ENCODE measurements around the gene OR2Y1. TPM values are rescaled to one million over a fixed set of nuclear protein-coding genes. Genes with fewer than 3 reads are reported as not detected.

Gene OR2Y1
- total and polyA plus RNA-seq, 2 of the 13 experiments (the other 11 are each of a cell fraction or from before 2014, with no cell fraction given), result not detected

DNA sequence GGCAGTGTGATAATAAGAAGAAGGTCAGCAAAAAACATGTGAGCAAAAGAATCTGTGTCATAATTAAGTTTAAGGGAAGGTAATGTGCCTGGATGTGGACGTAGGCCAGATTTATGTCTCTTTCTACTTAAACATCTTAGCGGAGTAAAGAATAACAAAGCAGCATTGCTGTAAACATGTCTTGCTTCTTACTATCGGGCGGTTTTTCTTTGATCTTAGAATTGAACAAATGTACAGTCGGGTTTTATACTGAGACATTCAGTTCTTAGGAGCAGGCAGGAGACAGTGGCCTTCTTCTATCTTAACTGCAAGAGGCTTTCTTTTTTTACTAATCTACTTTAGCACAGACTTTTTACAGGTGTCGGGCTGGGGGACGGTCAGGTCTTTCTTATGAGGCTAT is 50.1 kb downstream of the OR2Y1 start:
- POLR2A ChIA-PET, result no interaction called here
- DNase-seq (ENCODE audit: low spot score) (no peak), ATAC-seq (no peak), FAIRE-seq (no peak)
- CTCF ChIA-PET (ENCODE audit: low intra/inter-chr PET ratio, low total read pairs), result no interaction called here
- no peak overlapping the region for H3K4me3 ChIP-seq (replicated peaks in 1 of 3; ENCODE audit: insufficient read depth in 1 of 3, low read depth in 2 of 3, low read length in 3 of 3)
- no peaks in the 10 kb centered on the region for H3K79me2 ChIP-seq (ENCODE audit: insufficient read depth, low read length)
- in situ Hi-C loops (cut with HindIII; ENCODE audit: extremely low pct_ligation_motif_present, low pct_unique_long_range_greater_than_20kb), result no loop called here
- peaks cover 0 to 20% of the 10 kb centered on the region in 2 experiments; a peak in 4 of 5 replicates for H3K27me3 ChIP-seq (ENCODE audit: control insufficient read depth in 1 of 2, insufficient read depth in 2 of 2, low read length in 2 of 2)
- H4K20me1 ChIP-seq (ENCODE audit: insufficient read depth, low read length), result no peaks in the 10 kb centered on the region
- no peak for TF ChIP-seq KAT2B (IDR thresholded peaks at IDR 0.05; ENCODE audit: borderline replicate concordance, low read depth, low read length)
- TF ChIP-seq SCMH1 (CRISPR knock-in tag; IDR thresholded peaks at IDR 0.05; ENCODE audit: borderline replicate concordance), result no peak
- no peak for TF ChIP-seq ZSCAN30 (CRISPR knock-in tag; IDR thresholded peaks at IDR 0.05)
- TF ChIP-seq ZNF460 (CRISPR knock-in tag; IDR thresholded peaks at IDR 0.05; ENCODE audit: borderline replicate concordance), result no peak
- no peak for TF ChIP-seq CENPX (CRISPR knock-in tag; IDR thresholded peaks at IDR 0.05)
- TF ChIP-seq ZNF629 (CRISPR knock-in tag; conservative IDR thresholded peaks at IDR 0.05), result no peak
- no peak for TF ChIP-seq MED8 (CRISPR knock-in tag; IDR thresholded peaks at IDR 0.05; ENCODE audit: insufficient replicate concordance)
- TF ChIP-seq ZNF841 (CRISPR knock-in tag; IDR thresholded peaks at IDR 0.05; ENCODE audit: borderline replicate concordance), result no peak
- no peak for TF ChIP-seq GATA4 (IDR thresholded peaks at IDR 0.05; ENCODE audit: borderline replicate concordance, low read depth)
- TF ChIP-seq, protein P1, sequence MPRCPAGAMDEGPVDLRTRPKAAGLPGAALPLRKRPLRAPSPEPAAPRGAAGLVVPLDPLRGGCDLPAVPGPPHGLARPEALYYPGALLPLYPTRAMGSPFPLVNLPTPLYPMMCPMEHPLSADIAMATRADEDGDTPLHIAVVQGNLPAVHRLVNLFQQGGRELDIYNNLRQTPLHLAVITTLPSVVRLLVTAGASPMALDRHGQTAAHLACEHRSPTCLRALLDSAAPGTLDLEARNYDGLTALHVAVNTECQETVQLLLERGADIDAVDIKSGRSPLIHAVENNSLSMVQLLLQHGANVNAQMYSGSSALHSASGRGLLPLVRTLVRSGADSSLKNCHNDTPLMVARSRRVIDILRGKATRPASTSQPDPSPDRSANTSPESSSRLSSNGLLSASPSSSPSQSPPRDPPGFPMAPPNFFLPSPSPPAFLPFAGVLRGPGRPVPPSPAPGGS (CRISPR knock-in tag; IDR thresholded peaks at IDR 0.05), result no peak
- TF ChIP-seq, protein P2, sequence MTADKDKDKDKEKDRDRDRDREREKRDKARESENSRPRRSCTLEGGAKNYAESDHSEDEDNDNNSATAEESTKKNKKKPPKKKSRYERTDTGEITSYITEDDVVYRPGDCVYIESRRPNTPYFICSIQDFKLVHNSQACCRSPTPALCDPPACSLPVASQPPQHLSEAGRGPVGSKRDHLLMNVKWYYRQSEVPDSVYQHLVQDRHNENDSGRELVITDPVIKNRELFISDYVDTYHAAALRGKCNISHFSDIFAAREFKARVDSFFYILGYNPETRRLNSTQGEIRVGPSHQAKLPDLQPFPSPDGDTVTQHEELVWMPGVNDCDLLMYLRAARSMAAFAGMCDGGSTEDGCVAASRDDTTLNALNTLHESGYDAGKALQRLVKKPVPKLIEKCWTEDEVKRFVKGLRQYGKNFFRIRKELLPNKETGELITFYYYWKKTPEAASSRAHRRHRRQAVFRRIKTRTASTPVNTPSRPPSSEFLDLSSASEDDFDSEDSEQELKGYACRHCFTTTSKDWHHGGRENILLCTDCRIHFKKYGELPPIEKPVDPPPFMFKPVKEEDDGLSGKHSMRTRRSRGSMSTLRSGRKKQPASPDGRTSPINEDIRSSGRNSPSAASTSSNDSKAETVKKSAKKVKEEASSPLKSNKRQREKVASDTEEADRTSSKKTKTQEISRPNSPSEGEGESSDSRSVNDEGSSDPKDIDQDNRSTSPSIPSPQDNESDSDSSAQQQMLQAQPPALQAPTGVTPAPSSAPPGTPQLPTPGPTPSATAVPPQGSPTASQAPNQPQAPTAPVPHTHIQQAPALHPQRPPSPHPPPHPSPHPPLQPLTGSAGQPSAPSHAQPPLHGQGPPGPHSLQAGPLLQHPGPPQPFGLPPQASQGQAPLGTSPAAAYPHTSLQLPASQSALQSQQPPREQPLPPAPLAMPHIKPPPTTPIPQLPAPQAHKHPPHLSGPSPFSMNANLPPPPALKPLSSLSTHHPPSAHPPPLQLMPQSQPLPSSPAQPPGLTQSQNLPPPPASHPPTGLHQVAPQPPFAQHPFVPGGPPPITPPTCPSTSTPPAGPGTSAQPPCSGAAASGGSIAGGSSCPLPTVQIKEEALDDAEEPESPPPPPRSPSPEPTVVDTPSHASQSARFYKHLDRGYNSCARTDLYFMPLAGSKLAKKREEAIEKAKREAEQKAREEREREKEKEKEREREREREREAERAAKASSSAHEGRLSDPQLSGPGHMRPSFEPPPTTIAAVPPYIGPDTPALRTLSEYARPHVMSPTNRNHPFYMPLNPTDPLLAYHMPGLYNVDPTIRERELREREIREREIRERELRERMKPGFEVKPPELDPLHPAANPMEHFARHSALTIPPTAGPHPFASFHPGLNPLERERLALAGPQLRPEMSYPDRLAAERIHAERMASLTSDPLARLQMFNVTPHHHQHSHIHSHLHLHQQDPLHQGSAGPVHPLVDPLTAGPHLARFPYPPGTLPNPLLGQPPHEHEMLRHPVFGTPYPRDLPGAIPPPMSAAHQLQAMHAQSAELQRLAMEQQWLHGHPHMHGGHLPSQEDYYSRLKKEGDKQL (CRISPR knock-in tag; IDR thresholded peaks at IDR 0.05; ENCODE audit: low read depth), result no peak
- 69% methylated on average over 7 of the region's 7 CpGs for WGBS (ENCODE audit: low lambda C conversion rate)
- H3K4me2 ChIP-seq (ENCODE audit: low read depth, low read length), result no peak overlapping the region
- peaks cover 1% of the 10 kb centered on the region; the same call in 1 of the 2 replicates for H3K4me1 ChIP-seq (ENCODE audit: insufficient read depth, low read length)
- no peak overlapping the region for H3K27ac ChIP-seq (ENCODE audit: extremely low read length, insufficient read depth, low read length)
- BruUV-seq (replicated peaks), result no TSS peak
- no peak overlapping the region for H3K9ac ChIP-seq (ENCODE audit: insufficient read depth, low read depth, low read length)
- H3K36me3 ChIP-seq (replicated peaks in 1 of 2; ENCODE audit: control insufficient read depth in 1 of 2, insufficient read depth in 2 of 2, low read length in 2 of 2), result no peaks in the 10 kb centered on the region
- H2AFZ ChIP-seq (ENCODE audit: low read length), result no peak overlapping the region
- H3K9me3 ChIP-seq (ENCODE audit: low read length), result no peaks in the 10 kb centered on the region
- intact Hi-C loops (cut with micrococcal nuclease; ENCODE audit: unreplicated experiment), result no loop called here
